ENCODE data around the gene ABLIM2. TPM values are rescaled to one million over a fixed set of nuclear protein-coding genes. Genes with fewer than 3 reads are reported as not detected.

The ABLIM2 gene
- total and polyA plus RNA-seq, 2 experiments from 2014 or later: 1.5 to 4.3 TPM

- TF ChIP-seq, protein P1, sequence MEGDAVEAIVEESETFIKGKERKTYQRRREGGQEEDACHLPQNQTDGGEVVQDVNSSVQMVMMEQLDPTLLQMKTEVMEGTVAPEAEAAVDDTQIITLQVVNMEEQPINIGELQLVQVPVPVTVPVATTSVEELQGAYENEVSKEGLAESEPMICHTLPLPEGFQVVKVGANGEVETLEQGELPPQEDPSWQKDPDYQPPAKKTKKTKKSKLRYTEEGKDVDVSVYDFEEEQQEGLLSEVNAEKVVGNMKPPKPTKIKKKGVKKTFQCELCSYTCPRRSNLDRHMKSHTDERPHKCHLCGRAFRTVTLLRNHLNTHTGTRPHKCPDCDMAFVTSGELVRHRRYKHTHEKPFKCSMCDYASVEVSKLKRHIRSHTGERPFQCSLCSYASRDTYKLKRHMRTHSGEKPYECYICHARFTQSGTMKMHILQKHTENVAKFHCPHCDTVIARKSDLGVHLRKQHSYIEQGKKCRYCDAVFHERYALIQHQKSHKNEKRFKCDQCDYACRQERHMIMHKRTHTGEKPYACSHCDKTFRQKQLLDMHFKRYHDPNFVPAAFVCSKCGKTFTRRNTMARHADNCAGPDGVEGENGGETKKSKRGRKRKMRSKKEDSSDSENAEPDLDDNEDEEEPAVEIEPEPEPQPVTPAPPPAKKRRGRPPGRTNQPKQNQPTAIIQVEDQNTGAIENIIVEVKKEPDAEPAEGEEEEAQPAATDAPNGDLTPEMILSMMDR (conservative IDR thresholded peaks at IDR 0.05; ENCODE audit: low read depth in 2 of 2): no peak
- TF ChIP-seq EZH2phosphoT487 (IDR thresholded peaks at IDR 0.05; ENCODE audit: unreplicated experiment): no peak
- TF ChIP-seq JUNB (IDR thresholded peaks at IDR 0.05; ENCODE audit: unreplicated experiment): no peak
- no peak for TF ChIP-seq ZNF114 (CRISPR knock-in tag; IDR thresholded peaks at IDR 0.05)
- no peak for TF ChIP-seq NANOG (IDR thresholded peaks at IDR 0.05; ENCODE audit: borderline replicate concordance)
- TF ChIP-seq POLR2AphosphoS5 (IDR thresholded peaks at IDR 0.05; ENCODE audit: low read depth): no peak
- no peak for TF ChIP-seq REST (IDR thresholded peaks at IDR 0.05; ENCODE audit: unreplicated experiment)
- TF ChIP-seq EZH2 (IDR thresholded peaks at IDR 0.05; ENCODE audit: low read depth, unreplicated experiment): no peak
- TF ChIP-seq, protein P2, sequence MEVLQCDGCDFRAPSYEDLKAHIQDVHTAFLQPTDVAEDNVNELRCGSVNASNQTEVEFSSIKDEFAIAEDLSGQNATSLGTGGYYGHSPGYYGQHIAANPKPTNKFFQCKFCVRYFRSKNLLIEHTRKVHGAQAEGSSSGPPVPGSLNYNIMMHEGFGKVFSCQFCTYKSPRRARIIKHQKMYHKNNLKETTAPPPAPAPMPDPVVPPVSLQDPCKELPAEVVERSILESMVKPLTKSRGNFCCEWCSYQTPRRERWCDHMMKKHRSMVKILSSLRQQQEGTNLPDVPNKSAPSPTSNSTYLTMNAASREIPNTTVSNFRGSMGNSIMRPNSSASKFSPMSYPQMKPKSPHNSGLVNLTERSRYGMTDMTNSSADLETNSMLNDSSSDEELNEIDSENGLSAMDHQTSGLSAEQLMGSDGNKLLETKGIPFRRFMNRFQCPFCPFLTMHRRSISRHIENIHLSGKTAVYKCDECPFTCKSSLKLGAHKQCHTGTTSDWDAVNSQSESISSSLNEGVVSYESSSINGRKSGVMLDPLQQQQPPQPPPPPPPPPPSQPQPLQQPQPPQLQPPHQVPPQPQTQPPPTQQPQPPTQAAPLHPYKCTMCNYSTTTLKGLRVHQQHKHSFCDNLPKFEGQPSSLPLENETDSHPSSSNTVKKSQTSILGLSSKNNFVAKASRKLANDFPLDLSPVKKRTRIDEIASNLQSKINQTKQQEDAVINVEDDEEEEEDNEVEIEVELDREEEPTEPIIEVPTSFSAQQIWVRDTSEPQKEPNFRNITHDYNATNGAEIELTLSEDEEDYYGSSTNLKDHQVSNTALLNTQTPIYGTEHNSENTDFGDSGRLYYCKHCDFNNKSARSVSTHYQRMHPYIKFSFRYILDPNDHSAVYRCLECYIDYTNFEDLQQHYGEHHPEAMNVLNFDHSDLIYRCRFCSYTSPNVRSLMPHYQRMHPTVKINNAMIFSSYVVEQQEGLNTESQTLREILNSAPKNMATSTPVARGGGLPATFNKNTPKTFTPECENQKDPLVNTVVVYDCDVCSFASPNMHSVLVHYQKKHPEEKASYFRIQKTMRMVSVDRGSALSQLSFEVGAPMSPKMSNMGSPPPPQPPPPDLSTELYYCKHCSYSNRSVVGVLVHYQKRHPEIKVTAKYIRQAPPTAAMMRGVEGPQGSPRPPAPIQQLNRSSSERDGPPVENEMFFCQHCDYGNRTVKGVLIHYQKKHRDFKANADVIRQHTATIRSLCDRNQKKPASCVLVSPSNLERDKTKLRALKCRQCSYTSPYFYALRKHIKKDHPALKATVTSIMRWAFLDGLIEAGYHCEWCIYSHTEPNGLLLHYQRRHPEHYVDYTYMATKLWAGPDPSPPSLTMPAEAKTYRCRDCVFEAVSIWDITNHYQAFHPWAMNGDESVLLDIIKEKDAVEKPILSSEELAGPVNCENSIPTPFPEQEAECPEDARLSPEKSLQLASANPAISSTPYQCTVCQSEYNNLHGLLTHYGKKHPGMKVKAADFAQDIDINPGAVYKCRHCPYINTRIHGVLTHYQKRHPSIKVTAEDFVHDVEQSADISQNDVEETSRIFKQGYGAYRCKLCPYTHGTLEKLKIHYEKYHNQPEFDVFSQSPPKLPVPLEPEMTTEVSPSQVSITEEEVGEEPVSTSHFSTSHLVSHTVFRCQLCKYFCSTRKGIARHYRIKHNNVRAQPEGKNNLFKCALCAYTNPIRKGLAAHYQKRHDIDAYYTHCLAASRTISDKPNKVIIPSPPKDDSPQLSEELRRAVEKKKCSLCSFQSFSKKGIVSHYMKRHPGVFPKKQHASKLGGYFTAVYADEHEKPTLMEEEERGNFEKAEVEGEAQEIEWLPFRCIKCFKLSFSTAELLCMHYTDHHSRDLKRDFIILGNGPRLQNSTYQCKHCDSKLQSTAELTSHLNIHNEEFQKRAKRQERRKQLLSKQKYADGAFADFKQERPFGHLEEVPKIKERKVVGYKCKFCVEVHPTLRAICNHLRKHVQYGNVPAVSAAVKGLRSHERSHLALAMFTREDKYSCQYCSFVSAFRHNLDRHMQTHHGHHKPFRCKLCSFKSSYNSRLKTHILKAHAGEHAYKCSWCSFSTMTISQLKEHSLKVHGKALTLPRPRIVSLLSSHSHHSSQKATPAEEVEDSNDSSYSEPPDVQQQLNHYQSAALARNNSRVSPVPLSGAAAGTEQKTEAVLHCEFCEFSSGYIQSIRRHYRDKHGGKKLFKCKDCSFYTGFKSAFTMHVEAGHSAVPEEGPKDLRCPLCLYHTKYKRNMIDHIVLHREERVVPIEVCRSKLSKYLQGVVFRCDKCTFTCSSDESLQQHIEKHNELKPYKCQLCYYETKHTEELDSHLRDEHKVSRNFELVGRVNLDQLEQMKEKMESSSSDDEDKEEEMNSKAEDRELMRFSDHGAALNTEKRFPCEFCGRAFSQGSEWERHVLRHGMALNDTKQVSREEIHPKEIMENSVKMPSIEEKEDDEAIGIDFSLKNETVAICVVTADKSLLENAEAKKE (CRISPR knock-in tag; IDR thresholded peaks at IDR 0.05): no peak
- TF ChIP-seq CREB1 (CRISPR knock-in tag; IDR thresholded peaks at IDR 0.05; ENCODE audit: low read depth): no peak
- no peak for TF ChIP-seq ETS1 (IDR thresholded peaks at IDR 0.05)
- TF ChIP-seq STAT1 (IDR thresholded peaks at IDR 0.05; ENCODE audit: unreplicated experiment): no peak
- no peak for TF ChIP-seq ZNF331 (CRISPR knock-in tag; IDR thresholded peaks at IDR 0.05; ENCODE audit: low read depth)
- no peak overlapping the region for H3K27ac ChIP-seq (ENCODE audit: low read depth)
- H3K4me3 ChIP-seq: no peak overlapping the region
- no peak overlapping the region for H2AFZ ChIP-seq
- H3K4me2 ChIP-seq: no peak overlapping the region
- H3K4me1 ChIP-seq (ENCODE audit: insufficient read depth): no peaks in the 10 kb centered on the region
- H3K4me1 Mint-ChIP-seq: 0 out of 3 replicates have a peak, but pooled peaks cover 2% of the 10 kb centered on the region
- no peak for ATAC-seq
- no peaks in the 10 kb centered on the region for H3K79me2 ChIP-seq (replicated peaks; ENCODE audit: insufficient read depth)
- H3K36me3 Mint-ChIP-seq (ENCODE audit: low read depth): no peaks in the 10 kb centered on the region
- no peaks in the 10 kb centered on the region for H3K36me3 ChIP-seq (ENCODE audit: insufficient read depth)
- H3K27me3 Mint-ChIP-seq (ENCODE audit: insufficient read depth, low read depth, poor library complexity): no peaks in the 10 kb centered on the region
- no peak overlapping the region for H3K4me3 Mint-ChIP-seq
- H3K9me2 ChIP-seq (ENCODE audit: insufficient read depth): no peaks in the 10 kb centered on the region
- H4K20me1 ChIP-seq (replicated peaks; ENCODE audit: insufficient read depth): no peaks in the 10 kb centered on the region
- no peak for DNase-seq (ENCODE audit: low spot score)
- no peaks in the 10 kb centered on the region for H3K27me3 ChIP-seq (ENCODE audit: insufficient read depth)
- H3K9me3 Mint-ChIP-seq: no peaks in the 10 kb centered on the region
- H3K27ac Mint-ChIP-seq: no peak overlapping the region
- H3F3A ChIP-seq (replicated peaks; ENCODE audit: low read depth): no peaks in the 10 kb centered on the region
These were observed 16.4 kb upstream of the ABLIM2 start for GRCh38 chr4:8174970-8175369.
